Peyer's patch (tissue), 4 donors: ENCODE data around the gene MED16. TPM values are rescaled to one million over a fixed set of nuclear protein-coding genes. Genes with fewer than 3 reads are reported as not detected.

ENCODE experiments used
- DNase-seq, 3 donors: peaks; one replicate each; pipeline ENCODE4 v3.0.0-alpha.2; 2017 to 2019
- H3K27ac ChIP-seq, 4 donors: fragments of 200-600 bp; sonication (generic); one replicate each; pipeline ENCODE4 v1.5.1; 2016 to 2019
- H3K27me3 ChIP-seq, 2 donors: fragments of 200-600 bp; sonication (generic); one replicate each; pipeline ENCODE4 v1.5.1; 2019
- H3K36me3 ChIP-seq, 3 donors: fragments of 200-600 bp; sonication (generic); one replicate each; pipeline ENCODE4 v1.5.1; 2016 to 2019
- H3K4me1 ChIP-seq, 4 donors: fragments of 200-600 bp; sonication (generic); one replicate each; pipeline ENCODE4 v1.5.1; 2016 to 2019
- H3K4me3 ChIP-seq, 4 donors: fragments of 200-600 bp; sonication (generic); 1 replicate in 3 of 4; 2 replicates in 1 of 4; pipeline ENCODE4 v1.5.1; 2016 to 2019; ENCODE audit warnings: mild to moderate bottlenecking in 1 of 4
- H3K9me3 ChIP-seq, 4 donors: fragments of 200-600 bp; sonication (generic); one replicate each; pipeline ENCODE4 v1.5.1; 2016 to 2019; ENCODE audit warnings: mild to moderate bottlenecking in 1 of 4
- CTCF ChIP-seq, 6 experiments: fragments of 450-650 bp in 4 of 6; fragments of 200-600 bp in 2 of 6; sonication (generic) in 1 of 6; IDR thresholded peaks; one replicate each; pipeline ENCODE4 v1.5.1; 2017 to 2019; ENCODE audit warnings: antibody characterized with exemption in 6 of 6, mild to moderate bottlenecking in 3 of 6, moderate library complexity in 1 of 6
- POLR2A ChIP-seq, 2 donors: fragments of 450-650 bp; IDR thresholded peaks; one replicate each; pipeline ENCODE4 v1.5.1; 2017; ENCODE audit warnings: antibody characterized with exemption in 2 of 2, mild to moderate bottlenecking in 2 of 2, moderate library complexity in 2 of 2
- total RNA-seq, 4 donors: library from RNA; depleted of rRNA; stranded (reverse); fragments of >200 nt; gene quantifications; one replicate each; pipeline ENCODE4 v1.1.0, GENCODE V29; 2016

Gene MED16
- total RNA-seq, 4 donors from 2014 or later: 60.2 to 83.6 (median 65.3) TPM

- Histone ChIP-seq H3K4me3 (no peak overlapping the region), H3K27me3 (no peaks in the 10 kb centered on the region), H3K27ac (no peak overlapping the region), H3K9me3 (no peaks in the 10 kb centered on the region), H3K36me3 (peaks cover 0 to 24% (median 0%) of the 10 kb centered on the region in 3 donors), H3K4me1 (peaks cover 5 to 18% (median 7%) of the 10 kb centered on the region in 4 donors)
- TF ChIP-seq POLR2A (IDR thresholded peaks at IDR 0.05) (no peak), CTCF (IDR thresholded peaks at IDR 0.05) (no peak)
- no peak for DNase-seq
These were observed 25.0 kb downstream of the MED16 start for GRCh38 chr19:867855-868457.

GRCh38 chr19:867301-867793 lies 25.6 kb downstream of the MED16 start:
- TF ChIP-seq POLR2A (IDR thresholded peaks at IDR 0.05) (no peak), CTCF (IDR thresholded peaks at IDR 0.05) (no peak)
- Histone ChIP-seq H3K4me1 (peaks cover 5 to 20% (median 7%) of the 10 kb centered on the region in 4 donors), H3K9me3 (no peaks in the 10 kb centered on the region), H3K36me3 (peaks cover 0 to 24% (median 0%) of the 10 kb centered on the region in 3 donors), H3K27me3 (no peaks in the 10 kb centered on the region), H3K27ac (no peak overlapping the region), H3K4me3 (no peak overlapping the region)
- DNase-seq: no peak

- no peaks in the 10 kb centered on the region for H3K9me3 ChIP-seq
- peaks cover 0 to 24% (median 0%) of the 10 kb centered on the region in 3 donors for H3K36me3 ChIP-seq
- no peak overlapping the region for H3K4me3 ChIP-seq
- peaks cover 0 to 20% (median 6%) of the 10 kb centered on the region in 4 donors for H3K4me1 ChIP-seq
- no peak overlapping the region for H3K27ac ChIP-seq
- DNase-seq: no peak
- H3K27me3 ChIP-seq: no peaks in the 10 kb centered on the region
- TF ChIP-seq POLR2A (IDR thresholded peaks at IDR 0.05): no peak
- TF ChIP-seq CTCF (IDR thresholded peaks at IDR 0.05): no peak
These were observed 26.2 kb downstream of the MED16 start for GRCh38 chr19:866769-867300.

- Histone ChIP-seq H3K4me1 (peaks cover 0 to 32% (median 12%) of the 10 kb centered on the region in 4 donors), H3K36me3 (peaks cover 0 to 5% (median 0%) of the 10 kb centered on the region in 3 donors), H3K4me3 (peak overlapping the region in 2 of 4 donors; percentile 20 to 26), H3K27ac (peak overlapping the region in 1 of 4 donors; percentile 67), H3K9me3 (no peaks in the 10 kb centered on the region), H3K27me3 (no peaks in the 10 kb centered on the region)
- TF ChIP-seq CTCF (IDR thresholded peaks at IDR 0.05): no peak
- TF ChIP-seq POLR2A (IDR thresholded peaks at IDR 0.05): no peak
- DNase-seq: no peak
These were observed 29.7 kb downstream of the MED16 start for GRCh38 chr19:863315-863620.

- Histone ChIP-seq H3K9me3 (no peaks in the 10 kb centered on the region), H3K27me3 (no peaks in the 10 kb centered on the region), H3K36me3 (peaks cover 0 to under 1% (median 0%) of the 10 kb centered on the region in 3 donors), H3K4me1 (peaks cover 0 to 32% (median 12%) of the 10 kb centered on the region in 4 donors), H3K4me3 (peak overlapping the region in 3 of 4 donors; percentile 10 to 27 (median 26)), H3K27ac (peak overlapping the region in 1 of 4 donors; percentile 67)
- TF ChIP-seq CTCF (IDR thresholded peaks at IDR 0.05): no peak
- no peak for TF ChIP-seq POLR2A (IDR thresholded peaks at IDR 0.05)
- peak; percentile 71 to 84 (median 78) for DNase-seq
These were observed 30.2 kb downstream of the MED16 start for GRCh38 chr19:862581-863314.
